H1 (cell line): ENCODE data around the gene ETV5. TPM values are rescaled to one million over a fixed set of nuclear protein-coding genes. Genes with fewer than 3 reads are reported as not detected.

Experiments used
- CTCF ChIA-PET: fragments of 300-600 bp; sonication (Branson Sonifier 250); formaldehyde crosslinking; loops from one replicate; lab custom pipeline; 2021; ENCODE audit not compliant: partially characterized antibody; lab: Charles Lee
- POLR2A ChIA-PET: fragments of 300-600 bp; sonication (Branson Sonifier 250); formaldehyde crosslinking; loops from one replicate; lab custom pipeline; 2021; ENCODE audit warnings: inconsistent platforms; ENCODE audit not compliant: partially characterized antibody; lab: Charles Lee
- DNase-seq, 2 experiments: peaks; one replicate each; pipeline versions ENCODE4 v3.0.0 to v3.0.0-alpha.2; 2010 to 2022; ENCODE audit warnings: low spot score in 2 of 2, low read depth in 1 of 2, mixed read lengths in 1 of 2
- FAIRE-seq: peaks from 2 replicates; lab custom pipeline; 2011; peaks lifted over from hg19 to GRCh38; lab: Jason Lieb, UNC
- H2AFZ ChIP-seq: 2 replicates; pipeline ENCODE4 v1.8.1; 2012; ENCODE audit warnings: low read length, inconsistent platforms
- H2AK5ac ChIP-seq: 2 replicates; pipeline ENCODE4 v1.6.1; 2013; ENCODE audit warnings: low read depth, low read length
- H2BK120ac ChIP-seq: replicated peaks from 2 replicates; pipeline ENCODE3; 2013; ENCODE audit warnings: low read depth, low read length, inconsistent platforms
- H2BK12ac ChIP-seq: 2 replicates; pipeline ENCODE4 v1.6.1; 2013; ENCODE audit warnings: low read depth, low read length
- H2BK15ac ChIP-seq: 2 replicates; pipeline ENCODE4 v1.6.1; 2013; ENCODE audit warnings: low read length
- H2BK20ac ChIP-seq: 2 replicates; pipeline ENCODE4 v1.6.1; 2013; ENCODE audit warnings: low read length
- H2BK5ac ChIP-seq: 2 replicates; pipeline ENCODE4 v1.6.1; 2013; ENCODE audit warnings: low read depth, low read length
- H3K14ac ChIP-seq: 2 replicates; pipeline ENCODE4 v1.6.1; 2013; ENCODE audit warnings: inconsistent platforms; ENCODE audit not compliant: insufficient read length
- H3K18ac ChIP-seq: 2 replicates; pipeline ENCODE4 v1.6.1; 2013; ENCODE audit warnings: low read length; ENCODE audit errors: extremely low read depth
- H3K23ac ChIP-seq: 2 replicates; pipeline ENCODE4 v1.6.1; 2013; ENCODE audit warnings: inconsistent platforms; ENCODE audit not compliant: insufficient read length
- H3K23me2 ChIP-seq: 2 replicates; pipeline ENCODE4 v1.6.1; 2013; ENCODE audit warnings: low read depth, low read length
- H3K27ac ChIP-seq: 2 replicates; pipeline ENCODE4 v1.6.1; 2011; ENCODE audit warnings: low read depth, low read length, inconsistent platforms
- H3K27me3 ChIP-seq, 4 experiments: replicated peaks in 1 of 4; 1 replicate in 1 of 4; 2 replicates in 3 of 4; pipeline versions ENCODE4 v1.6.1 to v1.8.1; 2011 to 2013; ENCODE audit warnings: low read length in 3 of 4, mild to moderate bottlenecking in 3 of 4, inconsistent platforms in 2 of 4, mixed read lengths in 2 of 4, moderate library complexity in 1 of 4; ENCODE audit not compliant: control insufficient read depth in 3 of 4, insufficient read depth in 3 of 4; ENCODE audit errors: extremely low read depth in 1 of 4
- H3K36me3 ChIP-seq, 4 experiments: 2 replicates each; pipeline versions ENCODE4 v1.6.1 to v1.8.1; 2011 to 2013; ENCODE audit warnings: mild to moderate bottlenecking in 4 of 4, low read length in 3 of 4, moderate library complexity in 2 of 4, control low read depth in 1 of 4, inconsistent platforms in 1 of 4; ENCODE audit not compliant: insufficient read depth in 4 of 4, control insufficient read depth in 2 of 4
- H3K4ac ChIP-seq: replicated peaks from 2 replicates; pipeline ENCODE3; 2013; ENCODE audit warnings: low read length, low read depth, mixed read lengths, inconsistent platforms; ENCODE audit not compliant: insufficient read length
- H3K4me1 ChIP-seq, 4 experiments: replicated peaks in 1 of 4; 1 replicate in 1 of 4; 2 replicates in 3 of 4; pipeline versions ENCODE4 v1.6.1 to v1.8.1; 2011 to 2013; ENCODE audit warnings: low read length in 3 of 4, inconsistent platforms in 2 of 4, mixed read lengths in 1 of 4; ENCODE audit not compliant: insufficient read depth in 4 of 4, control insufficient read depth in 3 of 4
- H3K4me2 ChIP-seq, 2 experiments: 2 replicates each; pipeline versions ENCODE4 v1.6.1 to v1.8.1; 2011 to 2013; ENCODE audit warnings: low read depth in 2 of 2, low read length in 2 of 2, control low read depth in 1 of 2, inconsistent platforms in 1 of 2, mild to moderate bottlenecking in 1 of 2; ENCODE audit not compliant: insufficient read depth in 1 of 2
- H3K4me3 ChIP-seq, 4 experiments: fragments of 200-600, 300-600 bp in 1 of 4; sonication (generic), shearing (Covaris generic), sonication (Bioruptor Twin) in 1 of 4; 2 replicates each; pipeline versions ENCODE4 v1.5.1 to v1.8.1; 2011 to 2016; ENCODE audit warnings: low read length in 4 of 4, low read depth in 3 of 4, control low read depth in 2 of 4, inconsistent platforms in 2 of 4, mild to moderate bottlenecking in 2 of 4, mixed read lengths in 1 of 4, moderate library complexity in 1 of 4; ENCODE audit not compliant: insufficient read depth in 2 of 4; ENCODE audit errors: extremely low read depth in 1 of 4
- H3K56ac ChIP-seq: replicated peaks from 2 replicates; pipeline ENCODE3; 2013; ENCODE audit warnings: low read depth, mild to moderate bottlenecking, mixed read lengths, low read length, inconsistent platforms; ENCODE audit not compliant: insufficient read length
- H3K79me1 ChIP-seq: 2 replicates; pipeline ENCODE4 v1.6.1; 2013; ENCODE audit warnings: low read depth, low read length, control low read depth
- H3K79me2 ChIP-seq, 2 experiments: 2 replicates each; pipeline versions ENCODE4 v1.6.1 to v1.8.1; 2012 to 2013; ENCODE audit warnings: low read length in 2 of 2, mild to moderate bottlenecking in 2 of 2, inconsistent platforms in 1 of 2; ENCODE audit not compliant: insufficient read depth in 2 of 2, control insufficient read depth in 1 of 2
- H3K9ac ChIP-seq, 4 experiments: replicated peaks in 1 of 4; 1 replicate in 1 of 4; 2 replicates in 3 of 4; pipeline versions ENCODE4 v1.6.1 to v1.8.1; 2011 to 2013; ENCODE audit warnings: low read depth in 3 of 4, low read length in 3 of 4, control low read depth in 2 of 4, mild to moderate bottlenecking in 2 of 4, moderate library complexity in 2 of 4, inconsistent platforms in 1 of 4; ENCODE audit errors: extremely low read depth in 1 of 4
- H3K9me3 ChIP-seq, 2 experiments: 2 replicates each; pipeline versions ENCODE4 v1.6.1 to v1.8.1; 2012 to 2013; ENCODE audit warnings: mild to moderate bottlenecking in 2 of 2, moderate library complexity in 2 of 2, control low read depth in 1 of 2, inconsistent platforms in 1 of 2, low read depth in 1 of 2, low read length in 1 of 2, mixed read lengths in 1 of 2; ENCODE audit not compliant: insufficient read depth in 2 of 2
- H4K20me1 ChIP-seq, 2 experiments: replicated peaks in 1 of 2; 2 replicates each; pipeline versions ENCODE3 to v1.8.1; 2011 to 2013; ENCODE audit warnings: inconsistent platforms in 2 of 2, low read length in 2 of 2, mild to moderate bottlenecking in 1 of 2; ENCODE audit not compliant: insufficient read depth in 2 of 2, control insufficient read depth in 1 of 2
- H4K5ac ChIP-seq: 2 replicates; pipeline ENCODE4 v1.6.1; 2013; ENCODE audit warnings: low read length, low read depth, mixed read lengths, inconsistent platforms; ENCODE audit not compliant: insufficient read length
- H4K8ac ChIP-seq: 2 replicates; pipeline ENCODE4 v1.8.0; 2013; ENCODE audit warnings: mild to moderate bottlenecking, moderate library complexity, low read length, inconsistent platforms; ENCODE audit not compliant: insufficient read depth; ENCODE audit errors: extremely low read depth
- H4K91ac ChIP-seq: replicated peaks from 2 replicates; pipeline ENCODE3; 2013; ENCODE audit warnings: low read length, mixed read lengths, inconsistent platforms; ENCODE audit not compliant: insufficient read length
- BACH1 ChIP-seq: IDR thresholded peaks from 2 replicates; pipeline ENCODE4 v1.6.1; 2012; ENCODE audit warnings: low read length, improper control_type of control experiment
- BCL11A ChIP-seq, 2 experiments: IDR thresholded peaks; one replicate each; pipeline ENCODE4 v1.6.1; 2011; ENCODE audit warnings: low read depth in 2 of 2, low read length in 2 of 2, mild to moderate bottlenecking in 2 of 2
- CTBP2 ChIP-seq: IDR thresholded peaks from 2 replicates; pipeline ENCODE4 v1.7.0; 2011; ENCODE audit warnings: borderline replicate concordance, mild to moderate bottlenecking, moderate library complexity, mixed read lengths, low read length; ENCODE audit not compliant: insufficient read depth, insufficient read length
- E2F6 ChIP-seq: IDR thresholded peaks from 2 replicates; pipeline ENCODE4 v1.6.1; 2012; ENCODE audit warnings: inconsistent platforms
- JUN ChIP-seq: IDR thresholded peaks from 2 replicates; pipeline ENCODE4 v1.6.1; 2011; ENCODE audit warnings: low read depth, mild to moderate bottlenecking, improper control_type of control experiment, low read length
- NANOG ChIP-seq: IDR thresholded peaks from 2 replicates; pipeline ENCODE4 v1.6.1; 2011; ENCODE audit warnings: low read length, low read depth, mild to moderate bottlenecking, inconsistent platforms; ENCODE audit not compliant: insufficient read depth, poor library complexity, severe bottlenecking
- RAD21 ChIP-seq, 2 experiments: IDR thresholded peaks in 1 of 2; conservative IDR thresholded peaks in 1 of 2; 2 replicates each; pipeline ENCODE4 v1.6.1; 2011; ENCODE audit warnings: low read depth in 2 of 2, low read length in 2 of 2, improper control_type of control experiment in 1 of 2, inconsistent platforms in 1 of 2, mild to moderate bottlenecking in 1 of 2, moderate library complexity in 1 of 2
- RBBP5 ChIP-seq: IDR thresholded peaks from 2 replicates; pipeline ENCODE4 v1.7.1; 2012; ENCODE audit warnings: low read depth, mild to moderate bottlenecking, inconsistent platforms, low read length, moderate library complexity, borderline replicate concordance
- SP4 ChIP-seq: IDR thresholded peaks from 2 replicates; pipeline ENCODE4 v1.6.1; 2012; ENCODE audit warnings: low read length, inconsistent platforms
- TCF12 ChIP-seq: IDR thresholded peaks from 2 replicates; pipeline ENCODE4 v1.6.1; 2011; ENCODE audit warnings: low read depth, mild to moderate bottlenecking, low read length
- ZNF274 ChIP-seq: IDR thresholded peaks from 2 replicates; pipeline ENCODE4 v1.7.0; 2012; ENCODE audit warnings: low read length, borderline replicate concordance; ENCODE audit errors: extremely low read depth
- WGBS, 2 experiments: shearing (Covaris generic) in 1 of 2; methylation state at CpG; one replicate each; pipeline versions ENCODE4 v1.1.6 to v1.1.7; 2013 to 2015; ENCODE audit warnings: low lambda C conversion rate in 2 of 2, mixed read lengths in 2 of 2, inconsistent platforms in 1 of 2, low coverage in 1 of 2, missing lambda C conversion rate in 1 of 2; ENCODE audit not compliant: insufficient replicate concordance in 2 of 2, insufficient coverage in 1 of 2, insufficient read length in 1 of 2; ENCODE audit errors: extremely low coverage in 1 of 2, missing lambda C conversion rate in 1 of 2; 5-methylcytosine and 5-hydroxymethylcytosine counted together
- polyA plus RNA-seq, 7 experiments: library from polyadenylated mRNA; depleted of rRNA in 3 of 7; stranded (reverse) in 5 of 7; unstranded in 2 of 7; fragments of >200 nt in 5 of 7; fragments of 200-250 nt in 2 of 7; gene quantifications; 1 replicate in 5 of 7; 2 replicates in 1 of 7; 4 replicates in 1 of 7; pipeline versions ENCODE4 v1.2.1 to v1.2.3, GENCODE V29; 2011 to 2013; ENCODE audit warnings: missing spikeins in 2 of 7, mixed read lengths in 2 of 7
- total RNA-seq: library from RNA; stranded (reverse); fragmentation: NEBNext Ultra II Directional; extraction: Animal tissue kit (Norgen Biotek cat#: 25700); gene quantifications from 2 replicates; pipeline ENCODE4 v1.2.1, GENCODE V29; 2021

The ETV5 gene
- total and polyA plus RNA-seq, 2 of the 8 experiments (the other 6 are each of a cell fraction or from before 2014, with no cell fraction given), result 13.1 to 36.9 TPM

DNA sequence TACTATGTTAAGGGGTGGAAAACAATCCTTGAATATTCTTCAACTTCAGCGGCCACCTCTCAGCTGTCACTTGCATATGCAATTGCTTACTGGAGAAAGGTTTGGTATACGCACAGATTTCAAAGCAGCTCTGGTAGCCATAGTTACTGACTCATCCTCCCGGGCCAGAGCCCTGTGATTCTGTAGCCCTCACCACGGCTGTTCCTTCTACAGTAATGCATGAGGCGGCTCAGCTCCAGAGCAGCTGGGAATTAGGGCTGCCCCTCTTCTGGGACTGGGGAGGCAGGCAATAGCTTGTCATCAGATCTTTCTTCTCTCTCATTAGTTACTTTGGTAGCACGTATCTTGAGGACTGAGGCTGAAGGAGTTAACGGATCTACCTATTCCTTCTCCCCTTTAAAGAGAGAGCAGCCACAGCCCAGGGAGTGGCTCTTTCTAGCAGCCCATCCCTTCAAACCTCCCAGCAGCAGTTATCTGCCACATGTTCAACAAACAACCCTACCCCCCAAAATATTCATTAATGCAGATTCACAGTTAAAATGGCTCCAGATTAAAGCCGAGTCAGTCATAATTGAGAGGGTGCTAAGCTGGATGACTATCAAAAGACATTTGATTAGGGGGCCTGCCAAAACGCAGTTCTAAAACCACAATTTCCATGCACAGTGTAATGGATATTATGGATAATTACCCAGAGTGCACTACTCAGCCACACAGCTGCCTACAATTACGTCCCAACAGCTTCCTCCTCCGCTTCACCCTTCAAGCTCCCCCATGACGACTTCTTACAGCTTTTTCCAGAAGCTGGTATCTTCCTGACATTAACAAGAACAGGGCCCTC lies 54.7 kb downstream of the ETV5 start:
- Histone ChIP-seq H4K20me1 (no peaks in the 10 kb centered on the region), H4K5ac (no peak overlapping the region), H3K9ac (no peak overlapping the region), H3K79me1 (no peaks in the 10 kb centered on the region), H3K79me2 (no peaks in the 10 kb centered on the region), H2BK12ac (no peak overlapping the region), H3K4me3 (no peak overlapping the region), H3K23ac (no peak overlapping the region), H2BK15ac (no peak overlapping the region), H2BK20ac (no peak overlapping the region), H2AK5ac (no peak overlapping the region), H3K4me1 (peaks cover 2 to 11% (median 6%) of the 10 kb centered on the region in 4 experiments; a peak in 6 of 7 replicates), H3K4me2 (no peak overlapping the region), H3K4ac (no peak overlapping the region), H3K36me3 (peaks cover 0 to 18% (median under 1%) of the 10 kb centered on the region in 4 experiments; a peak in 2 of 8 replicates), H3K27ac (no peak overlapping the region), H3K56ac (no peak overlapping the region), H2AFZ (no peak overlapping the region), H2BK120ac (no peak overlapping the region), H3K23me2 (no peaks in the 10 kb centered on the region), H3K14ac (no peak overlapping the region), H3K27me3 (no peaks in the 10 kb centered on the region), H3K9me3 (no peaks in the 10 kb centered on the region), H4K8ac (no peak overlapping the region), H2BK5ac (no peak overlapping the region), H4K91ac (no peak overlapping the region), H3K18ac (no peak overlapping the region; the same call in 1 of the 2 replicates)
- ChIA-PET CTCF (interaction anchor here (0.7 to 1.8 kb wide), 7 partner anchors 7 to 206 kb away, joined by 3 to 6 read pairs (median 3); no protein-coding TSS in a partner anchor), POLR2A (interaction anchor here (0.7 to 1.3 kb wide), 4 partner anchors 29 to 140 kb away, joined by 3 to 4 read pairs (median 3); no protein-coding TSS in a partner anchor)
- 83% methylated on average over 12 of the region's 12 CpGs; no CpG with 5 or more reads in 1 of the 2 experiments for WGBS, 2 experiments
- FAIRE-seq (no peak), DNase-seq (no peak)
- TF ChIP-seq RBBP5 (no peak), TCF12 (no peak), E2F6 (no peak), NANOG (no peak), RAD21 (IDR thresholded peaks at IDR 0.05 in 1 of 2, conservative IDR thresholded peaks at IDR 0.05 in 1 of 2; ENCODE audit: low read depth in 2 of 2, low read length in 2 of 2) (no peak), CTBP2 (no peak), JUN (no peak), BACH1 (no peak), ZNF274 (no peak), BCL11A (IDR thresholded peaks at IDR 0.05; ENCODE audit: low read depth in 2 of 2, low read length in 2 of 2) (no peak), SP4 (no peak)
